ENCODE data around the gene ABCC1.
"Not testable (repeated sequence)": the region's sequence is repeated elsewhere in the genome, so short reads cannot be mapped to it uniquely, and the experiment has no call there.

ABCC1 gene

DNA sequence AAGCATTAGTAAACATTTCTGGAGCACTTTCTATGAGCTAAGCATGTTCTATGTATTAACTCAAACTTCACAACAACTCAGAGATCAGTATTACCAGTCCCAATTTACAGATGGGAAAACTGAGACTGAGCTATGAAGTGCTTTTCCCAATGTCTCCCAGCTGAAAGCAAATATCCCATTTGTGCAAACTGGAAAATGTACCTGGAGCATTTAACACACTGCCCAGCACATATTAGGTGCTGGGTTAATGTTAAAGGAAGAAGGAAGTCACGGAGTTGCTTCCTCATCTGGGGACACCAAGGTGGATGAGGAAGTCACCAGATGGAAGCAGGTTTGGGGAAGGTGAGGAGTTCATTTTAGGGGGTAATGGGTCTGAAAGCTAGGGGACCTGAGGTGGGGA lies 207.8 kb downstream of the ABCC1 start:
- POLR2A ChIA-PET: no interaction called here
- DNase-seq (ENCODE audit: extremely low spot score): no peak
- CTCF ChIA-PET: interaction anchor here (0.9 to 1.5 kb wide), 4 partner anchors 8 to 336 kb away, joined by 3 to 4 read pairs (median 4); no protein-coding TSS in a partner anchor
- TF ChIP-seq, protein P1, sequence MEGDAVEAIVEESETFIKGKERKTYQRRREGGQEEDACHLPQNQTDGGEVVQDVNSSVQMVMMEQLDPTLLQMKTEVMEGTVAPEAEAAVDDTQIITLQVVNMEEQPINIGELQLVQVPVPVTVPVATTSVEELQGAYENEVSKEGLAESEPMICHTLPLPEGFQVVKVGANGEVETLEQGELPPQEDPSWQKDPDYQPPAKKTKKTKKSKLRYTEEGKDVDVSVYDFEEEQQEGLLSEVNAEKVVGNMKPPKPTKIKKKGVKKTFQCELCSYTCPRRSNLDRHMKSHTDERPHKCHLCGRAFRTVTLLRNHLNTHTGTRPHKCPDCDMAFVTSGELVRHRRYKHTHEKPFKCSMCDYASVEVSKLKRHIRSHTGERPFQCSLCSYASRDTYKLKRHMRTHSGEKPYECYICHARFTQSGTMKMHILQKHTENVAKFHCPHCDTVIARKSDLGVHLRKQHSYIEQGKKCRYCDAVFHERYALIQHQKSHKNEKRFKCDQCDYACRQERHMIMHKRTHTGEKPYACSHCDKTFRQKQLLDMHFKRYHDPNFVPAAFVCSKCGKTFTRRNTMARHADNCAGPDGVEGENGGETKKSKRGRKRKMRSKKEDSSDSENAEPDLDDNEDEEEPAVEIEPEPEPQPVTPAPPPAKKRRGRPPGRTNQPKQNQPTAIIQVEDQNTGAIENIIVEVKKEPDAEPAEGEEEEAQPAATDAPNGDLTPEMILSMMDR (IDR thresholded peaks at IDR 0.05; ENCODE audit: control extremely low read depth, extremely low read depth, low read depth, missing control alignments): no peak

DNA sequence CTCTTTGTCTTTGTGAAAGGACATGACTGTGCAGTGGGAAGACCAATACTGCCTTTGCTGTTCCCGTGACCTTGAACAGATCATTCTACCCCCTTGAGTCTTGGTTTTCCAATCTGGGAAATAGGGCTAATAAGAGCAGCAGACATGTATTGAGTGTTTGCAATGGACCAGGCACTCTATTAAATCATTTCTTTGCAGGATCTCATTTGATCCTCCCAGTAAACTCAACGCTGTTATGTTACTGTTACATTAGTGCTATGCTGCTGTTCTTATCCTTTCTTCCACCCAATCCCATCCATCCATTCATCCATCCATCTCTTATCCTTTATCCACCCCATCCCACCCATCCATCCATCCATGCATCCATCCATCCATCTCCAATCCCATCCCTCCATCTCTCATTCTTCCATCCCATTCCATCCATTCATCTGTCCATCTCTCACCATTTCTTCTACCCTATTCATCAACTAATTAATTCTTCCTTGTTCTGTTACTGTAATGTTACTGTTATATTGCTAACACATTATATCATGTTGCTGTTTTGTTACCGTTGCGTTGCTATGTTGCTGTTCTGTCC lies 208.8 kb downstream of the ABCC1 start:
- ChIA-PET CTCF (no interaction called here), POLR2A (no interaction called here)
- DNase-seq (ENCODE audit: extremely low spot score): no peak
- TF ChIP-seq, protein P1 (IDR thresholded peaks at IDR 0.05; ENCODE audit: control extremely low read depth, extremely low read depth, low read depth, missing control alignments): no peak

DNA sequence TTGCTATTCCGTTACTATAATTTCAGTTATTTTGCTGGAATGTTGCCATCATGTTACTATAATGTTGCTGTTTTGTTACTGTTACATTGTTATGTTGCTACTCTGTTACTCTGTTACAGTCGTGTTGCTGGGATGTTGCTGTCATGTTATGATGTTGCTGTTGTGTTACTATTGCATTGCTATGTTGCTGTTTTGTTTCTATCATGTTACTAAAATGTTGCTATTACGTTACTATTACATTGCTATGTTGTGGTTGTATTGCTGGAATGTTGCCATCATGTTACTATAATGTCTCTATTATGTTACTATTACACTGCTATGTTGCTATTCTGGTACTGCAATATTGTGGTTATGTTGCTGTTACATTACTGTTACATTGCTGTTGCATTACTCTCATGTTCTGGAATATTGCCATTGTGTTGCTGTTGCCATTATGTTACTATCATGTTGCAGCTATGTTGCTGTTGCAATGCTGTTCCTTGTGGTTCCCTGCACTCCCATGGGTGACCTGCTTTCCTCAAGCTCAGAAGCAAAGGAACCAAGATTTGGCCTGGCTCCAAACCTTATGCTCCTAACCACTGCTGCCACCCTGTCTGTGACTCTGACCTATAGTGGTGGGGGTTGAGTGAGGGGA lies 209.4 kb downstream of the ABCC1 start:
- ChIA-PET CTCF (no interaction called here), POLR2A (no interaction called here)
- TF ChIP-seq, protein P1 (IDR thresholded peaks at IDR 0.05; ENCODE audit: control extremely low read depth, extremely low read depth, low read depth, missing control alignments): no peak
- DNase-seq (ENCODE audit: extremely low spot score): no peak

GRCh38 chr16:16159662-16160061 lies 210.2 kb downstream of the ABCC1 start:
- TF ChIP-seq, protein P1 (IDR thresholded peaks at IDR 0.05; ENCODE audit: control extremely low read depth, extremely low read depth, low read depth, missing control alignments): no peak
- no peak for DNase-seq (ENCODE audit: extremely low spot score)
- ChIA-PET CTCF (no interaction called here), POLR2A (no interaction called here)

- DNase-seq (ENCODE audit: extremely low spot score): no peak
- CTCF ChIA-PET: no interaction called here
- POLR2A ChIA-PET: no interaction called here
- TF ChIP-seq, protein P1 (IDR thresholded peaks at IDR 0.05; ENCODE audit: control extremely low read depth, extremely low read depth, low read depth, missing control alignments): no peak
Measured at GRCh38 chr16:16161319-16161718, 211.9 kb downstream of the ABCC1 start.

DNA sequence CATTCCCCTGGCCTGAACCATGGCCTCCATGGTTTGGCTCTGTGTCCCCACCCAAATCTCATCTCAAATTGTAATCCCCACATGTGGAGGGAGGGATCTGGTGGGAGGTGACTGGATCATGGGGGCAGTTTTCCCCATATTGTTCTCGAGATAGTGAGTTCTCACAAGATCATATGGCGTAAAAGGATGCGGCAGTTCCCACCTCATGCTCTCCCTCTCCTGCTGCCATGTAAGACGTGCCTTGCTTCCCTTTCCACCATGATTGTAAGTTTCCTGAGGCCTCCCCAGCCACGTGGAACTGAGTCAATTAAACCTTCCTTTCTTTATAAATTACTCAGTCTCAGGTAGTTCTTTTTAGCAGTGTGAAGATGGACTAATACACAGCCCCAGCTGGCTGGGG lies 212.4 kb downstream of the ABCC1 start:
- POLR2A ChIA-PET; DNase-seq (ENCODE audit: extremely low spot score); CTCF ChIA-PET: not testable (repeated sequence)

DNA sequence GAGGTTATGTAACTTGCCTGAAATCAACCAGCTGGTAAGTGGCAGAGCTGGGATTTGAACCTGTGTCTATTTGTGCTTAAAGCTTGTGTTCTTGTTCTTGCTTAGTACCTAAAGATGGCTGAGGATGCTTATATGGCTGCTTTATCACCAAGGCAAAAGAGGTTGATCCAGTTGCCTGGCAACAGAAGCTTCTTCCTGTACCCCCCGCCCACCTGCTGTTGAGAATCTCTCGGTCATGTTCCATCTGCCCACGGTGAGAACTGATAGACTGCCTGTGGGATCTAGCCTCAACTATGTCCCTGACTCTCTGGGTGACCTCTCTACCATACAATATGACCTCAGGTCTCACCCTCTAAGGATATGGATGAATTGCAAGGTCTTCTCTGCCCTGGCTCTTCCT lies 213.2 kb downstream of the ABCC1 start:
- POLR2A ChIA-PET: no interaction called here
- no peak for DNase-seq (ENCODE audit: extremely low spot score)
- CTCF ChIA-PET: no interaction called here
- TF ChIP-seq, protein P1 (IDR thresholded peaks at IDR 0.05; ENCODE audit: control extremely low read depth, extremely low read depth, low read depth, missing control alignments): no peak

All from GM10248 (cell line).